Colonic mucosa (tissue), 4 donors: Measurements from ENCODE around the gene KRTAP5-11. TPM values are rescaled to one million over a fixed set of nuclear protein-coding genes. Genes with fewer than 3 reads are reported as not detected.
"Not testable (repeated sequence)": the region's sequence is repeated elsewhere in the genome, so short reads cannot be mapped to it uniquely, and the experiment has no call there.

ENCODE experiments used
- DNase-seq: peaks from one replicate; pipeline ENCODE4 v3.0.0-alpha.2; 2020
- H3K27ac ChIP-seq: fragments of 200-600 bp; one replicate; pipeline ENCODE4 v1.8.0; 2021
- H3K27me3 ChIP-seq: fragments of 200-600 bp; one replicate; pipeline ENCODE4 v1.8.0; 2021
- H3K36me3 ChIP-seq: fragments of 200-600 bp; one replicate; pipeline ENCODE4 v1.8.0; 2021
- H3K4me1 ChIP-seq: fragments of 200-600 bp; one replicate; pipeline ENCODE4 v1.8.0; 2021; ENCODE audit warnings: mild to moderate bottlenecking
- H3K4me3 ChIP-seq: fragments of 200-600 bp; one replicate; pipeline ENCODE4 v1.8.0; 2021
- H3K9ac ChIP-seq, 2 donors: one replicate each; pipeline ENCODE4 v1.7.0; 2013; ENCODE audit warnings: control low read depth in 2 of 2, low read depth in 2 of 2, low read length in 2 of 2
- H3K9me3 ChIP-seq: fragments of 200-600 bp; one replicate; pipeline ENCODE4 v1.8.0; 2021
- CTCF ChIP-seq: fragments of 200-600 bp; IDR thresholded peaks from one replicate; pipeline ENCODE4 v1.8.0; 2022; ENCODE audit warnings: antibody characterized with exemption, mild to moderate bottlenecking
- intact Hi-C: fragments of 100-400 bp; cut with DNase I; formaldehyde crosslinking; loops from one replicate; pipeline ENCODE4 v1.14.1; 2022
- total RNA-seq, 2 donors: library from RNA; stranded (reverse); fragmentation: NEBNext Ultra II Directional in 1 of 2; extraction: Animal tissue kit (Norgen Biotek cat#: 25700) in 1 of 2; gene quantifications; one replicate each; pipeline ENCODE4 v1.2.1, GENCODE V29; 2021
- donor health status: healthy.
- donor health status: DM: no; HTN: no; CAD: no.
- donor health status: DM: no; HTN: no; CAD: no.

Gene KRTAP5-11
- total RNA-seq, 2 donors from 2014 or later, result not detected

- H3K4me1 ChIP-seq, result no peaks in the 10 kb centered on the region
- no peaks in the 10 kb centered on the region for H3K36me3 ChIP-seq
- intact Hi-C loops, result no loop called here
- no peak overlapping the region for H3K27ac ChIP-seq
- no peaks in the 10 kb centered on the region for H3K27me3 ChIP-seq
- H3K9me3 ChIP-seq, result no peaks in the 10 kb centered on the region
- H3K4me3 ChIP-seq, result no peak overlapping the region
- DNase-seq, result no peak
- no peak overlapping the region for H3K9ac ChIP-seq
- no peak for TF ChIP-seq CTCF
These were observed 8.3 kb downstream of the KRTAP5-11 start for GRCh38 chr11:71574418-71574817.

- no peak overlapping the region for H3K27ac ChIP-seq
- intact Hi-C loops, result no loop called here
- no peaks in the 10 kb centered on the region for H3K36me3 ChIP-seq
- H3K4me1 ChIP-seq, result no peaks in the 10 kb centered on the region
- H3K4me3 ChIP-seq, result no peak overlapping the region
- DNase-seq, result no peak
- TF ChIP-seq CTCF, result no peak
- no peaks in the 10 kb centered on the region for H3K9me3 ChIP-seq
- H3K27me3 ChIP-seq, result no peaks in the 10 kb centered on the region
- H3K9ac ChIP-seq, result no peak overlapping the region
These were observed 9.9 kb downstream of the KRTAP5-11 start for GRCh38 chr11:71572811-71573210.

DNA sequence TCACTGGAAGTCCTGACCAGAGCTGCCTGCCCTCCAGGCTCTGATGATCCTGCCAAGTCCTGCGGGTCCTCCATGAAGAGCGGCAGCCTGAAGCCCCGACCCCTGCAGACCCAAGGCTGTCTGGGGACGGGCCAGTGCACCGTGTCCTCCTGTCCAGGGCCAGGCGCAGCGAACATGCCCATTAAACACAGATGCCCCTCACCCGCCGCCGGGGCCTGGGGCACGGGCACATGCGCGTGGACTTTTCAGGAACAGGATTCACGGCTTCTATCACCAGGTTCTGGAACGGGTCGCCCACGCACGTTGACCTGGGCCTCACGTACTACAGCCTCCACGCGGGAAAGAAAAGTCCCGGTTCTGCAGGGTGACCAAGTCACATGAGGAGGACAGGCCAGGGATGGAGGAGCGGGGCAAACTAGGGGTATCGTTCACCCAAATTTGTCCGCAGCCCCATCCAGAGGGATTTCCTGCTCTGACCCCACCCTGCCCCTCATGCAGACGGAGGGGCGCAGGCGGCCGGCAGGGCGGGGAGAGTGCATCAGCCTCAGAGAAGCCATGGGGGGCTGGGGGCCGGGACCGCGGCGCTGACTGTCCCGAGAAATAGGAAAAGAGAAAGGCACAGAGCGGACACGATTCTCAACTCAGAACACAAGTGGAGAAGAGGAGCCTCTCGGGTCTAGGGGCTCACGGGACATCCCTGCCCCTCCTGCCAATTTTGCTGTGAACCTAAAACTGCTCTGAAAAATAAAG, 11.4 kb downstream of the KRTAP5-11 start:
- H3K27me3 ChIP-seq, H3K36me3 ChIP-seq, H3K4me3 ChIP-seq, H3K9ac ChIP-seq, H3K27ac ChIP-seq, intact Hi-C loops, H3K4me1 ChIP-seq, H3K9me3 ChIP-seq, DNase-seq: not testable (repeated sequence)

- Histone ChIP-seq H3K27me3 (no peaks in the 10 kb centered on the region), H3K9me3 (no peaks in the 10 kb centered on the region), H3K4me3 (no peak overlapping the region), H3K27ac (no peak overlapping the region), H3K9ac (no peak overlapping the region), H3K36me3 (no peaks in the 10 kb centered on the region), H3K4me1 (no peaks in the 10 kb centered on the region)
- TF ChIP-seq CTCF, result no peak
- no peak for DNase-seq
- intact Hi-C loops, result no loop called here
These were observed 13.8 kb downstream of the KRTAP5-11 start for GRCh38 chr11:71568704-71569349.

DNA sequence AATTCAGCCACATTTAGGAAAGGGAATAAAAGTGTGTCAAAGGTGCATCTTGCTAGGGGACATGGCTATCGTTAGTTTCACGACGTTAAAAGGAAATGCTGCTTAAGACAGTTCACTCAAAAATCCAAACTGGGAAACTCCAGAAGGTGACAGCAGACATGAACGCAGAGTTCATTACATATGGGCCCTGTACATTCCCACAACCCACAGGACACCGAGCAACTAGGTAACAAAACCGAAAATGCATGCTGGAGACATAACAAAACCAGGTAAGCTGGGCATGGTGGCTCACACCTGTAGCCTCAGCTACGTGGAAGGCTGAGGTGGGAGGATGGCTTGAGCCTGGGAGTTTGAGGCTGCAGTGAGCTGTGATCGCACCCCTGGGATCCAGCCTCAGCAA, 15.0 kb downstream of the KRTAP5-11 start:
- H3K4me1 ChIP-seq, H3K4me3 ChIP-seq, H3K27ac ChIP-seq, DNase-seq, intact Hi-C loops, H3K9me3 ChIP-seq, H3K9ac ChIP-seq, H3K27me3 ChIP-seq, H3K36me3 ChIP-seq: not testable (repeated sequence)

GRCh38 chr11:71566626-71567599, 15.8 kb downstream of the KRTAP5-11 start:
- H3K27me3 ChIP-seq, H3K9ac ChIP-seq, H3K36me3 ChIP-seq, H3K27ac ChIP-seq, H3K9me3 ChIP-seq, H3K4me1 ChIP-seq, DNase-seq, H3K4me3 ChIP-seq, intact Hi-C loops: not testable (repeated sequence)
